Measurements from ENCODE around the gene ITGB4. TPM values are rescaled to one million over a fixed set of nuclear protein-coding genes. Genes with fewer than 3 reads are reported as not detected.

The ITGB4 gene
- total and polyA plus RNA-seq, 9 of the 15 experiments (the other 6 are each of a cell fraction or from before 2014, with no cell fraction given) = 0.05 to 2.8 (median 0.76) TPM; not detected in 3

DNA sequence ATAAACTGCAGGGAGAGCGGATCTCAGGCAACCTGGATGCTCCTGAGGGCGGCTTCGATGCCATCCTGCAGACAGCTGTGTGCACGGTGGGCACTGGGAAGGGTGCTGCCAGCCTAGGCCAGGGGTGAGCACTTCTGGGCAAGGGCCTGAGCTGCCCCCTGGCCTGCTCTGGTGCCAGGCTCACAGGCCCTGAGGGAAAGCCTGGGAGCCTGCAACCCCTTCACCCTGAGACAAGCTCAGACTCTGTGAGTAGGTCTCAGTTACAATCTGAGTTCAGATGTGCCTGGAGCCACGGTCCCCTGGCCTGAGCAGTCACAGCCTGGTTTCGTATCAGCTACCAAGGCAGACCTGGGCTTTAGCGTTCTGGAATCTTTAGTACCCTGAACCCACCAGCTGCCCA, 8.1 kb downstream of the ITGB4 start (continued):
- no peak for TF ChIP-seq LARP7 (IDR thresholded peaks at IDR 0.05)
- TF ChIP-seq HMG20B (CRISPR knock-in tag; IDR thresholded peaks at IDR 0.05) = no peak
- no peak for TF ChIP-seq ZNF764 (CRISPR knock-in tag; IDR thresholded peaks at IDR 0.05; ENCODE audit: low read depth)
- TF ChIP-seq NBN (IDR thresholded peaks at IDR 0.05; ENCODE audit: low read depth) = no peak
- no peak for TF ChIP-seq RBM14 (IDR thresholded peaks at IDR 0.05; ENCODE audit: borderline replicate concordance, insufficient read depth, low read depth, low read length)
- TF ChIP-seq ZNF217 (CRISPR knock-in tag; IDR thresholded peaks at IDR 0.05) = no peak
- no peak for TF ChIP-seq ZFP91 (CRISPR knock-in tag; IDR thresholded peaks at IDR 0.05)

GRCh38 chr17:75730065-75730464, 8.8 kb downstream of the ITGB4 start:
- peaks cover 0 to 35% of the 10 kb centered on the region in 2 experiments; a peak in 2 of 5 replicates for H3K4me1 ChIP-seq (replicated peaks in 1 of 2; ENCODE audit: control insufficient read depth in 2 of 2, insufficient read depth in 2 of 2, low read length in 2 of 2)
- in situ Hi-C loops (cut with MboI) (no loop called here), intact Hi-C loops (cut with micrococcal nuclease) (no loop called here)
- no peaks in the 10 kb centered on the region for H3K36me3 ChIP-seq (ENCODE audit: control insufficient read depth, insufficient read depth, low read length)
- H3K79me2 ChIP-seq (ENCODE audit: control insufficient read depth, insufficient read depth, low read length) = no peaks in the 10 kb centered on the region
- 17% methylated on average over 22 of the region's 24 CpGs for WGBS (ENCODE audit: insufficient coverage, low coverage, missing lambda C conversion rate)
- H3K9me1 ChIP-seq (ENCODE audit: control insufficient read depth, insufficient read depth, low read length) = no peaks in the 10 kb centered on the region
- H3K9ac ChIP-seq (ENCODE audit: insufficient read depth in 1 of 2, low read depth in 2 of 2, low read length in 2 of 2) = 0 out of 4 replicates have a peak overlapping the region, but pooled peaks of 1 of the 2 experiments have one; percentile 17
- H3K4me2 ChIP-seq (ENCODE audit: insufficient read depth, low read length) = no peak overlapping the region
- H3K4me3 ChIP-seq = no peak overlapping the region
- no peaks in the 10 kb centered on the region for H4K20me1 ChIP-seq (replicated peaks; ENCODE audit: control insufficient read depth, insufficient read depth, low read length)
- peaks cover 12 to 47% of the 10 kb centered on the region in 2 experiments; a peak in 4 of 5 replicates for H3K27me3 ChIP-seq (ENCODE audit: control insufficient read depth in 2 of 2, insufficient read depth in 2 of 2, low read length in 2 of 2)
- ChIA-PET POLR2A (interaction anchor here (1.0 to 2.4 kb wide), 4 partner anchors 9 to 97 kb away, joined by 3 to 12 read pairs (median 5); partner anchors contain the start of gene SMIM5), CTCF (ENCODE audit: low intra/inter-chr PET ratio) (no interaction called here)
- H3K9me3 ChIP-seq (replicated peaks; ENCODE audit: control insufficient read depth, insufficient read depth, low read depth, low read length) = no peaks in the 10 kb centered on the region
- ATAC-seq = no peak
- FAIRE-seq = no peak
- H3K27ac ChIP-seq (ENCODE audit: extremely low read depth, low read depth, low read length) = no peak overlapping the region
- H2AFZ ChIP-seq (ENCODE audit: low read depth, low read length) = no peak overlapping the region
- DNase-seq (ENCODE audit: extremely low read depth in 1 of 4, low spot score in 3 of 4) = no peak
- no TSS peak for BruUV-seq (replicated peaks)
- TF ChIP-seq, protein P1, sequence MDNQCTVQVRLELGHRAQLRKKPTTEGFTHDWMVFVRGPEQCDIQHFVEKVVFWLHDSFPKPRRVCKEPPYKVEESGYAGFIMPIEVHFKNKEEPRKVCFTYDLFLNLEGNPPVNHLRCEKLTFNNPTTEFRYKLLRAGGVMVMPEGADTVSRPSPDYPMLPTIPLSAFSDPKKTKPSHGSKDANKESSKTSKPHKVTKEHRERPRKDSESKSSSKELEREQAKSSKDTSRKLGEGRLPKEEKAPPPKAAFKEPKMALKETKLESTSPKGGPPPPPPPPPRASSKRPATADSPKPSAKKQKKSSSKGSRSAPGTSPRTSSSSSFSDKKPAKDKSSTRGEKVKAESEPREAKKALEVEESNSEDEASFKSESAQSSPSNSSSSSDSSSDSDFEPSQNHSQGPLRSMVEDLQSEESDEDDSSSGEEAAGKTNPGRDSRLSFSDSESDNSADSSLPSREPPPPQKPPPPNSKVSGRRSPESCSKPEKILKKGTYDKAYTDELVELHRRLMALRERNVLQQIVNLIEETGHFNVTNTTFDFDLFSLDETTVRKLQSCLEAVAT (IDR thresholded peaks at IDR 0.05) = no peak
- no peak for TF ChIP-seq NCOA2 (IDR thresholded peaks at IDR 0.05; ENCODE audit: partially characterized antibody in 2 of 2)
- TF ChIP-seq, protein P2, sequence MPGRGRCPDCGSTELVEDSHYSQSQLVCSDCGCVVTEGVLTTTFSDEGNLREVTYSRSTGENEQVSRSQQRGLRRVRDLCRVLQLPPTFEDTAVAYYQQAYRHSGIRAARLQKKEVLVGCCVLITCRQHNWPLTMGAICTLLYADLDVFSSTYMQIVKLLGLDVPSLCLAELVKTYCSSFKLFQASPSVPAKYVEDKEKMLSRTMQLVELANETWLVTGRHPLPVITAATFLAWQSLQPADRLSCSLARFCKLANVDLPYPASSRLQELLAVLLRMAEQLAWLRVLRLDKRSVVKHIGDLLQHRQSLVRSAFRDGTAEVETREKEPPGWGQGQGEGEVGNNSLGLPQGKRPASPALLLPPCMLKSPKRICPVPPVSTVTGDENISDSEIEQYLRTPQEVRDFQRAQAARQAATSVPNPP (IDR thresholded peaks at IDR 0.05; ENCODE audit: borderline replicate concordance, insufficient read depth, insufficient read length) = no peak
- TF ChIP-seq KAT8 (IDR thresholded peaks at IDR 0.05; ENCODE audit: low read depth) = no peak
- no peak for TF ChIP-seq ZNF75A (CRISPR knock-in tag; IDR thresholded peaks at IDR 0.05)
- TF ChIP-seq NR2F6 (CRISPR knock-in tag; IDR thresholded peaks at IDR 0.05) = no peak
- TF ChIP-seq TARDBP (IDR thresholded peaks at IDR 0.05) = no peak
- no peak for TF ChIP-seq MYBL2 (IDR thresholded peaks at IDR 0.05; ENCODE audit: low read depth)
- no peak for TF ChIP-seq MYBL2 (CRISPR knock-in tag; IDR thresholded peaks at IDR 0.05; ENCODE audit: borderline replicate concordance)

Data from K562 (cell line).